ENCODE measurements around the gene CDK5R1. TPM values are rescaled to one million over a fixed set of nuclear protein-coding genes. Genes with fewer than 3 reads are reported as not detected.

The CDK5R1 gene
- polyA plus RNA-seq, 1 experiment, result 0.26 TPM

GRCh38 chr17:32470405-32471167 lies 16.2 kb upstream of the CDK5R1 start:
- H3K36me3 ChIP-seq (ENCODE audit: control insufficient read depth, insufficient read depth, low read length), result peaks cover 25% of the 10 kb centered on the region
- no peak overlapping the region for H3K4me3 ChIP-seq (ENCODE audit: low read depth, low read length)
- no peak for DNase-seq (ENCODE audit: low read depth)
- no peaks in the 10 kb centered on the region for H3K27me3 ChIP-seq (ENCODE audit: control insufficient read depth, insufficient read depth, low read length)
- TF ChIP-seq CTCF (IDR thresholded peaks at IDR 0.05; ENCODE audit: insufficient read depth, low read depth, low read length), result no peak
- ChIA-PET POLR2A (no interaction called here), CTCF (interaction anchor here (0.8 to 4.7 kb wide), 4 partner anchors 9 to 115 kb away, joined by 3 to 47 read pairs (median 6); no protein-coding TSS in a partner anchor)

- POLR2A ChIA-PET, result no interaction called here
- CTCF ChIA-PET, result interaction anchor here (1.6 to 4.7 kb wide), 2 partner anchors 10 to 11 kb away, joined by 6 to 47 read pairs; no protein-coding TSS in a partner anchor
- no peak for DNase-seq (ENCODE audit: low read depth)
- no peak for TF ChIP-seq CTCF (IDR thresholded peaks at IDR 0.05; ENCODE audit: insufficient read depth, low read depth, low read length)
- Histone ChIP-seq H3K36me3 (ENCODE audit: control insufficient read depth, insufficient read depth, low read length) (peaks cover 28% of the 10 kb centered on the region), H3K4me3 (ENCODE audit: low read depth, low read length) (no peak overlapping the region), H3K27me3 (ENCODE audit: control insufficient read depth, insufficient read depth, low read length) (no peaks in the 10 kb centered on the region)
Measured at GRCh38 chr17:32471652-32472051, 15.1 kb upstream of the CDK5R1 start.

GRCh38 chr17:32475258-32475657 lies 11.5 kb upstream of the CDK5R1 start:
- Histone ChIP-seq H3K27me3 (ENCODE audit: control insufficient read depth, insufficient read depth, low read length) (no peaks in the 10 kb centered on the region), H3K36me3 (ENCODE audit: control insufficient read depth, insufficient read depth, low read length) (peaks cover 30% of the 10 kb centered on the region)

GRCh38 chr17:32477220-32477619 lies 9.6 kb upstream of the CDK5R1 start:
- Histone ChIP-seq H3K4me3 (ENCODE audit: low read depth, low read length) (no peak overlapping the region), H3K27me3 (ENCODE audit: control insufficient read depth, insufficient read depth, low read length) (no peaks in the 10 kb centered on the region), H3K36me3 (ENCODE audit: control insufficient read depth, insufficient read depth, low read length) (peaks cover 34% of the 10 kb centered on the region)
- no peak for TF ChIP-seq CTCF (IDR thresholded peaks at IDR 0.05; ENCODE audit: insufficient read depth, low read depth, low read length)
- CTCF ChIA-PET, result interaction anchor here (1.2 kb wide), 1 partner anchor 9 kb away, joined by 4 read pairs; the partner anchor contains the start of gene CDK5R1
- POLR2A ChIA-PET, result no interaction called here
- DNase-seq (ENCODE audit: low read depth), result no peak

More at GRCh38 chr17:32475258-32475657, 11.5 kb upstream of the CDK5R1 start:
- no peak for DNase-seq (ENCODE audit: low read depth)
- H3K4me3 ChIP-seq (ENCODE audit: low read depth, low read length), result no peak overlapping the region
- TF ChIP-seq CTCF (IDR thresholded peaks at IDR 0.05; ENCODE audit: insufficient read depth, low read depth, low read length), result no peak
- ChIA-PET CTCF (interaction anchor here (1.3 to 2.1 kb wide), 2 partner anchors 9 to 13 kb away, joined by 8 to 10 read pairs; no protein-coding TSS in a partner anchor), POLR2A (no interaction called here)

- ChIA-PET CTCF (interaction anchor here (0.6 to 1.7 kb wide), 4 partner anchors 11 to 1264 kb away, joined by 3 to 6 read pairs (median 3); no protein-coding TSS in a partner anchor), POLR2A (no interaction called here)
- no peak overlapping the region for H3K4me3 ChIP-seq (ENCODE audit: low read depth, low read length)
- DNase-seq (ENCODE audit: low read depth), result no peak
- no peak for TF ChIP-seq CTCF (IDR thresholded peaks at IDR 0.05; ENCODE audit: insufficient read depth, low read depth, low read length)
- H3K36me3 ChIP-seq (ENCODE audit: control insufficient read depth, insufficient read depth, low read length), result peaks cover 30% of the 10 kb centered on the region
- no peaks in the 10 kb centered on the region for H3K27me3 ChIP-seq (ENCODE audit: control insufficient read depth, insufficient read depth, low read length)
Measured at GRCh38 chr17:32479074-32479617, 7.6 kb upstream of the CDK5R1 start.

Data from BJ (cell line).